Measurements from ENCODE around the gene DSCAML1.

The DSCAML1 gene

DNA sequence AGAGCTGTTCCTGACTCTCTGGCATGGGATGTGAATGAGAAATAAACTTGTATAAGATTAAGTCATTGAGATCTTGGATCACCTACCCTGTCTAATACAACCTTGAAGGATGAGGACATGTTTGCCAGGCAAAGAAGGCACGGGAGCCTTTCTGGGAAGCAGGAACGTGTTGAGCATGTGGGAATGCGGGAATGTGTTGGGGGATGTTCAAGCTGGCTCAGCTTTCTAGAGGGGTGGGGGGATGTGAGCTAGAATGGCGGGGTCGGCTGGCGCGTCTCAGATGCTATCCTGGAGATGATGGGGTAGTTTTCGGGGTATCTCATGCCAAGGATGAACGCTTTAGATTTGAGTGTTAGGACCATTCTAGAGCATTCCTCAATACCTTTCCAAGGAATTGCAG is 227.1 kb downstream of the DSCAML1 start:
- no peak for DNase-seq (ENCODE audit: low read depth, low spot score)
- H3K4me3 ChIP-seq (ENCODE audit: low read depth, low read length): no peak overlapping the region
- POLR2A ChIA-PET: no interaction called here
- TF ChIP-seq, protein P1, sequence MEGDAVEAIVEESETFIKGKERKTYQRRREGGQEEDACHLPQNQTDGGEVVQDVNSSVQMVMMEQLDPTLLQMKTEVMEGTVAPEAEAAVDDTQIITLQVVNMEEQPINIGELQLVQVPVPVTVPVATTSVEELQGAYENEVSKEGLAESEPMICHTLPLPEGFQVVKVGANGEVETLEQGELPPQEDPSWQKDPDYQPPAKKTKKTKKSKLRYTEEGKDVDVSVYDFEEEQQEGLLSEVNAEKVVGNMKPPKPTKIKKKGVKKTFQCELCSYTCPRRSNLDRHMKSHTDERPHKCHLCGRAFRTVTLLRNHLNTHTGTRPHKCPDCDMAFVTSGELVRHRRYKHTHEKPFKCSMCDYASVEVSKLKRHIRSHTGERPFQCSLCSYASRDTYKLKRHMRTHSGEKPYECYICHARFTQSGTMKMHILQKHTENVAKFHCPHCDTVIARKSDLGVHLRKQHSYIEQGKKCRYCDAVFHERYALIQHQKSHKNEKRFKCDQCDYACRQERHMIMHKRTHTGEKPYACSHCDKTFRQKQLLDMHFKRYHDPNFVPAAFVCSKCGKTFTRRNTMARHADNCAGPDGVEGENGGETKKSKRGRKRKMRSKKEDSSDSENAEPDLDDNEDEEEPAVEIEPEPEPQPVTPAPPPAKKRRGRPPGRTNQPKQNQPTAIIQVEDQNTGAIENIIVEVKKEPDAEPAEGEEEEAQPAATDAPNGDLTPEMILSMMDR (IDR thresholded peaks at IDR 0.05; ENCODE audit: insufficient read depth, low read length, missing control alignments): no peak
- CTCF ChIA-PET: no interaction called here

DNA sequence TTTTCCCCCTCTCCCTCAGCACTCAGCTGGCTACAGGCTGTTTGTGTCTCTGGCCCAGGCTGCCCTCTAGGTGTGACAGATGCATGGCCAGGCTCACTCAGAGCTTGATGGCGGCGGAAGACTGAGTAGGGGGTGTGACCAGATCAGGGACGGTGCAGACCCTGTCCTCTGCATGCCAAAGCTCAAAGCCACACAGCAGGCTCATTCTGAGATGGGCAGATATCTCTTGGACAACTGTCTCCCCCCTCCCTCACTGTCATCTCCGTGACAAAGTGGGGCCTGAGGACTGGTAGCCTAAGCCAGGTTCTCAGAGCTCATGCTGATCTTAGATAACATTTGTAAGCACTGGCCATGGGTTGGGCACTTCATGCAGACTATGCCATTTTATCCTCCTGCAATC is 231.3 kb downstream of the DSCAML1 start:
- TF ChIP-seq, protein P1 (IDR thresholded peaks at IDR 0.05; ENCODE audit: insufficient read depth, low read length, missing control alignments): no peak
- POLR2A ChIA-PET: no interaction called here
- CTCF ChIA-PET: no interaction called here
- no peak for DNase-seq (ENCODE audit: low read depth, low spot score)
- H3K4me3 ChIP-seq (ENCODE audit: low read depth, low read length): no peak overlapping the region

DNA sequence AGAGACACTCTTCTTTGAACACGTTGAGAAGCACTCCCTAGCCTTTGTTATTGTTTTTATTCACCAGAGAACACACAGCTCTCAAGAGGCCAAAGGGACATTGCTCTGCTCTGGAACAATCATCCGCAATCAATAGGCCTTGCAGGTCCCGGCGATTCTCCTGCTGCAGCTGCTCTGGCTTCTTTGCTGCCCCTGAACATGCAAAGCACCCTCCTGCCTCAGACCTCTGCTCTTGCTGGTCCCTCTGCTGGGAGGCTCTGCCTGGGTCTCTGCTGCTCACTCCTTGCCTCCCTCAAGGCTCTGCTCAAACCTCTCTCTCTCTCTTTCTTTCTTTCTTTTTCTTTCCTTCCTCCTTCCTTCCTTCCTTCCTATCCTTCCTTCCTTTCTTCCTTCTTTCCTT is 232.7 kb downstream of the DSCAML1 start:
- no peak overlapping the region for H3K4me3 ChIP-seq (ENCODE audit: low read depth, low read length)
- CTCF ChIA-PET: no interaction called here
- TF ChIP-seq, protein P1 (IDR thresholded peaks at IDR 0.05; ENCODE audit: insufficient read depth, low read length, missing control alignments): no peak
- no peak for DNase-seq (ENCODE audit: low read depth, low spot score)
- POLR2A ChIA-PET: no interaction called here

DNA sequence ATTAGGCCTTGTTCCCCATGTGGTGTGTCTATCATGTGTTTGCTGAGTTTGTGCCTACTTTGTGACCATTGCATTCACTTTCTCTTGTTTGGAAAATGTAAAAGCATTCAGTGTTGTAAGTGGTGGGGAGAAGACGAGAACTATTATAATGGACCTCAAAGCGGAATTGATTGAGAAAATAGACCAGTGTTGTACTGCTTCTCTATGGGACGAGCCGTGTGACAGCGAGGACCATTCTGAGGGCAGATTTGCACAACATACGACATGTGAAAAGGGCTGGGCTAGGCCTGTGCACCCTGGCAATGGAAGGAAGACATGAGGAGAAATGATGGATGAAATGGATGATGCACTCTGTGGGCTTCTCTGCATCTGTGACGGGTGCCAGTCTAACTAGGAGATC is 233.5 kb downstream of the DSCAML1 start:
- ChIA-PET POLR2A (no interaction called here), CTCF (no interaction called here)
- H3K4me3 ChIP-seq (ENCODE audit: low read depth, low read length): no peak overlapping the region
- DNase-seq (ENCODE audit: low read depth, low spot score): no peak
- TF ChIP-seq, protein P1 (IDR thresholded peaks at IDR 0.05; ENCODE audit: insufficient read depth, low read length, missing control alignments): no peak

DNA sequence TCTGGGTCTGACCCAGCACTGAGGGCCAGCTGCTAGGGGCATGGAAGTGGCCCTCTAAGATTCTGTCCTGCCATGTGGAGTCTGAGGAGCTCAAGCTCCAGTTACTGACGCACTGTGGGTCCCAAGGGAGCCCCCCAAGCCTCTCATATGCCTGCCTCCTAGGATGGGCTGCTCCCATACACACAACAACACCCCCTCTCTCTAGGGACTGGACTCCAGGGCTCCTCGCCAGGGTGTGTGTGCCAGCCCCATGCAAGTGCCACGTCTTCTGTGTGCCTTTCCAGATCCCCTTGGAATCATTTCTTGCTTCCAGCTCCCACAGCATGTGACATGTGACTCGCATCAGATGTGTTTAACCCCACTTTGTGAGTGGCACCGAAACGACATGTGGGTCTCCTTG is 234.9 kb downstream of the DSCAML1 start:
- no peak overlapping the region for H3K4me3 ChIP-seq (ENCODE audit: low read depth, low read length)
- no peak for DNase-seq (ENCODE audit: low read depth, low spot score)
- TF ChIP-seq, protein P1 (IDR thresholded peaks at IDR 0.05; ENCODE audit: insufficient read depth, low read length, missing control alignments): no peak
- ChIA-PET POLR2A (no interaction called here), CTCF (no interaction called here)

GRCh38 chr11:117560780-117561530 is 236.1 kb downstream of the DSCAML1 start:
- POLR2A ChIA-PET: no interaction called here
- CTCF ChIA-PET: no interaction called here
- no peak for DNase-seq (ENCODE audit: low read depth, low spot score)

More at GRCh38 chr11:117560780-117561530, 236.1 kb downstream of the DSCAML1 start:
- no peak overlapping the region for H3K4me3 ChIP-seq (ENCODE audit: low read depth, low read length)
- TF ChIP-seq, protein P1 (IDR thresholded peaks at IDR 0.05; ENCODE audit: insufficient read depth, low read length, missing control alignments): no peak
